HG03520 (cell line): Measurements from ENCODE around the gene PRR23B.
"Not testable (repeated sequence)": the region's sequence is repeated elsewhere in the genome, so short reads cannot be mapped to it uniquely, and the experiment has no call there.

Experiments
- ATAC-seq: cut with Tn5 transposase; IDR thresholded peaks from one replicate; pipeline ENCODE4 v1.9.1; 2021; ENCODE audit warnings: mild to moderate bottlenecking, moderate library complexity; ENCODE audit not compliant: unreplicated experiment

The PRR23B gene

GRCh38 chr3:139020868-139021234 is at the start of gene PRR23B:
TSS of gene PRR23B (minus strand) at chr3:139020926. CDS start at chr3:139020661, 265 bp downstream.
- ATAC-seq = no peak

- ATAC-seq = no peak
These were observed 42.2 kb upstream of the PRR23B start for GRCh38 chr3:139062918-139063317.

GRCh38 chr3:139052802-139053600 is 32.3 kb upstream of the PRR23B start:
- no peak for ATAC-seq

GRCh38 chr3:139044366-139045210 is 23.9 kb upstream of the PRR23B start, which contains the start of gene PRR23C:
TSS of gene PRR23C (minus strand) at chr3:139044892. CDS start at chr3:139044620, 272 bp downstream.
- ATAC-seq = no peak

GRCh38 chr3:139043554-139044365 is 23.0 kb upstream of the PRR23B start:
- ATAC-seq = no peak

- no peak for ATAC-seq
These were observed 16.8 kb upstream of the PRR23B start for GRCh38 chr3:139037478-139037877.

- no peak for ATAC-seq
These were observed 11.7 kb upstream of the PRR23B start for GRCh38 chr3:139032326-139033002.

GRCh38 chr3:139030576-139030975 is 9.8 kb upstream of the PRR23B start:
- ATAC-seq = not testable (repeated sequence)

GRCh38 chr3:139024968-139025367 is 4.2 kb upstream of the PRR23B start:
- no peak for ATAC-seq

GRCh38 chr3:139020036-139020867 is 474 bp downstream of the PRR23B start:
- ATAC-seq = no peak

- ATAC-seq = no peak
These were observed 4.2 kb downstream of the PRR23B start for GRCh38 chr3:139016430-139017048.

- ATAC-seq = no peak
These were observed 14.5 kb downstream of the PRR23B start, which contains the start of gene PRR23A for GRCh38 chr3:139006051-139006716. TSS of gene PRR23A (minus strand) at chr3:139006268. CDS start at chr3:139006268, 0 bp downstream.

- ATAC-seq = no peak
These were observed 15.3 kb downstream of the PRR23B start for GRCh38 chr3:139005356-139005993.

GRCh38 chr3:138995706-138996105 is 25.0 kb downstream of the PRR23B start:
- no peak for ATAC-seq

GRCh38 chr3:138987181-138987580 is 33.5 kb downstream of the PRR23B start:
- no peak for ATAC-seq

- ATAC-seq = no peak
These were observed 34.8 kb downstream of the PRR23B start for GRCh38 chr3:138985932-138986331.

GRCh38 chr3:138984816-138985215 is 35.9 kb downstream of the PRR23B start:
- ATAC-seq = no peak

GRCh38 chr3:138976047-138976446 is 44.7 kb downstream of the PRR23B start:
- ATAC-seq = no peak
